Measurements from ENCODE around the gene LRRFIP2.

GRCh38 chr3:37198996-37199395 lies 24.6 kb upstream of the LRRFIP2 start:
- no peak for TF ChIP-seq CTCF (IDR thresholded peaks at IDR 0.05)
- TF ChIP-seq EZH2 (IDR thresholded peaks at IDR 0.05; ENCODE audit: borderline replicate concordance, insufficient read depth, low read depth, low read length, poor library complexity, severe bottlenecking): no peak

Measured in B cell (primary cell).